ENCODE data around the gene PDSS2. TPM values are rescaled to one million over a fixed set of nuclear protein-coding genes. Genes with fewer than 3 reads are reported as not detected.
"Not testable (repeated sequence)": the region's sequence is repeated elsewhere in the genome, so short reads cannot be mapped to it uniquely, and the experiment has no call there.

PDSS2 gene
- total RNA-seq, 1 experiment from 2014 or later, result 10.2 TPM

- no TSS peak for BruUV-seq (replicated peaks)
- Mint-ChIP-seq H3K27me3 (ENCODE audit: insufficient read depth, unreplicated experiment) (no peaks in the 10 kb centered on the region), H3K4me1 (ENCODE audit: insufficient read depth, unreplicated experiment) (peaks cover 13% of the 10 kb centered on the region), H3K27ac (ENCODE audit: low read depth, unreplicated experiment) (no peak overlapping the region), H3K4me3 (ENCODE audit: unreplicated experiment) (no peak overlapping the region), H3K9me3 (ENCODE audit: unreplicated experiment) (no peaks in the 10 kb centered on the region), H3K36me3 (ENCODE audit: insufficient read depth, unreplicated experiment) (no peaks in the 10 kb centered on the region)
- intact Hi-C loops (cut with micrococcal nuclease), result no loop called here
- DNase-seq (ENCODE audit: unreplicated experiment), result no peak
- TF ChIP-seq CTCF (IDR thresholded peaks at IDR 0.05; ENCODE audit: unreplicated experiment), result no peak
- POLR2A ChIA-PET, result no interaction called here
- CTCF ChIA-PET, result interaction anchor here (0.6 to 0.7 kb wide), 3 partner anchors 15 to 248 kb away, joined by 3 to 4 read pairs (median 4); no protein-coding TSS in a partner anchor
Observed at GRCh38 chr6:107437691-107438090, 21.7 kb downstream of the PDSS2 start.

DNA sequence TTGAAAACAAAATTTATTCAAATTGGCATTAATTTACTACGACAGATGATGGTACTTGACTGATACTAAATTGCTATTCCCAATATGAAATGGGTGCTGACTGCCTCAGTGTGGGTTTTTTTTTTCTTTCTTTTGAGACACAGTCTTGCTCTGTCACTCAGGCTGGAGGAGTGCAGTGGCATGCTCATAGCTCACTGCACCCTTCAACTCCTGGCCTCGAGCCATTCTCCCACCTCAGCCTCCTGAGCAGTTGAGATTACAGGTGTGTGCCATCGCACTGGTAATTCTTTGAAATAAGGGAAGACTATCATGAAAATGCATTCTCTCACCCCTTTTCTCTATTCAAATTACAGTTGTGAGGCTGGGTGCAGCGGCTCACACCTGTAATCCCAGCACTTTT, 22.5 kb downstream of the PDSS2 start:
- no peak for TF ChIP-seq CTCF (IDR thresholded peaks at IDR 0.05; ENCODE audit: unreplicated experiment)
- no peak for DNase-seq (ENCODE audit: unreplicated experiment)
- Mint-ChIP-seq H3K4me1 (ENCODE audit: insufficient read depth, unreplicated experiment) (peaks cover 13% of the 10 kb centered on the region), H3K36me3 (ENCODE audit: insufficient read depth, unreplicated experiment) (no peaks in the 10 kb centered on the region), H3K4me3 (ENCODE audit: unreplicated experiment) (no peak overlapping the region), H3K9me3 (ENCODE audit: unreplicated experiment) (no peaks in the 10 kb centered on the region), H3K27me3 (ENCODE audit: insufficient read depth, unreplicated experiment) (no peaks in the 10 kb centered on the region), H3K27ac (ENCODE audit: low read depth, unreplicated experiment) (no peak overlapping the region)
- intact Hi-C loops (cut with micrococcal nuclease), result no loop called here
- ChIA-PET CTCF (interaction anchor here (0.6 kb wide), 1 partner anchor 138 kb away, joined by 3 read pairs; no protein-coding TSS in a partner anchor), POLR2A (no interaction called here)
- BruUV-seq (replicated peaks), result no TSS peak

- H3K27ac Mint-ChIP-seq (ENCODE audit: low read depth, unreplicated experiment), result no peak overlapping the region
- intact Hi-C loops (cut with micrococcal nuclease), result no loop called here
- BruUV-seq (replicated peaks), result no TSS peak
- no peaks in the 10 kb centered on the region for H3K9me3 Mint-ChIP-seq (ENCODE audit: unreplicated experiment)
- ChIA-PET CTCF (no interaction called here), POLR2A (interaction anchor here (0.8 kb wide), 1 partner anchor 24 kb away, joined by 4 read pairs; the partner anchor contains the start of gene PDSS2)
- no peak overlapping the region for H3K4me3 Mint-ChIP-seq (ENCODE audit: unreplicated experiment)
- H3K27me3 Mint-ChIP-seq (ENCODE audit: insufficient read depth, unreplicated experiment), result no peaks in the 10 kb centered on the region
- no peak for TF ChIP-seq CTCF (IDR thresholded peaks at IDR 0.05; ENCODE audit: unreplicated experiment)
- no peak for DNase-seq (ENCODE audit: unreplicated experiment)
- H3K4me1 Mint-ChIP-seq (ENCODE audit: insufficient read depth, unreplicated experiment), result peaks cover 13% of the 10 kb centered on the region
- no peaks in the 10 kb centered on the region for H3K36me3 Mint-ChIP-seq (ENCODE audit: insufficient read depth, unreplicated experiment)
Observed at GRCh38 chr6:107435798-107436197, 23.6 kb downstream of the PDSS2 start.

GRCh38 chr6:107434812-107435211, 24.6 kb downstream of the PDSS2 start:
- Mint-ChIP-seq H3K36me3 (ENCODE audit: insufficient read depth, unreplicated experiment) (no peaks in the 10 kb centered on the region), H3K27me3 (ENCODE audit: insufficient read depth, unreplicated experiment) (no peaks in the 10 kb centered on the region), H3K4me3 (ENCODE audit: unreplicated experiment) (no peak overlapping the region), H3K4me1 (ENCODE audit: insufficient read depth, unreplicated experiment) (peaks cover 13% of the 10 kb centered on the region), H3K27ac (ENCODE audit: low read depth, unreplicated experiment) (no peak overlapping the region), H3K9me3 (ENCODE audit: unreplicated experiment) (no peaks in the 10 kb centered on the region)
- intact Hi-C loops (cut with micrococcal nuclease), result no loop called here
- BruUV-seq (replicated peaks), result no TSS peak
- no peak for DNase-seq (ENCODE audit: unreplicated experiment)
- CTCF ChIA-PET, result interaction anchor here (0.7 kb wide), 2 partner anchors 14 to 18 kb away, joined by 3 read pairs; no protein-coding TSS in a partner anchor
- POLR2A ChIA-PET, result interaction anchor here (0.6 kb wide), 1 partner anchor 20 kb away, joined by 3 read pairs; no protein-coding TSS in a partner anchor
- TF ChIP-seq CTCF (IDR thresholded peaks at IDR 0.05; ENCODE audit: unreplicated experiment), result no peak

DNA sequence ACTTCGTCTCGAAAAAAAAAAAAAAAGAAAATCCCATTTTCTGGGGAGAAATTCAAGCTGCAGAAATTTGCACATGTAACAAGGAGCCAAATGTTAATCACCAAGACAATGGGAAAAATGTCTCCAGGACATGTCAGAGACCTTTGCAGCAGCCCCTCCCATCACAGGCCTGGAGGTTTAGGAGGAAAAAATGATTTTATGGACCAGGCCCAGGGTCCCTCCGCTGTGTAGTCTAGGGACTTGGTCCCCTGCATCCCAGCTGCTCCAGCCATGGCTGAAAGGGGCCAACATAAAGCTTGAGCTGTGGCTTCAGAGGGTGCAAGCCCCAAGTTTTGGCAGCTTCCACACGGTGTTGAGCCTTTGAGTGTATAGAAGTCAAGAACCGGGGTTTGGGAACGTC, 33.4 kb downstream of the PDSS2 start:
- ChIA-PET CTCF (interaction anchor here (0.6 to 0.7 kb wide), 2 partner anchors 71 to 811 kb away, joined by 3 read pairs; no protein-coding TSS in a partner anchor), POLR2A (interaction anchor here (0.7 kb wide), 1 partner anchor 179 kb away, joined by 3 read pairs; no protein-coding TSS in a partner anchor)
- H3K4me1 Mint-ChIP-seq (ENCODE audit: insufficient read depth, unreplicated experiment); H3K4me3 Mint-ChIP-seq (ENCODE audit: unreplicated experiment); H3K27me3 Mint-ChIP-seq (ENCODE audit: insufficient read depth, unreplicated experiment); BruUV-seq (replicated peaks); H3K36me3 Mint-ChIP-seq (ENCODE audit: insufficient read depth, unreplicated experiment); H3K9me3 Mint-ChIP-seq (ENCODE audit: unreplicated experiment); intact Hi-C loops (cut with micrococcal nuclease); H3K27ac Mint-ChIP-seq (ENCODE audit: low read depth, unreplicated experiment); DNase-seq (ENCODE audit: unreplicated experiment): not testable (repeated sequence)
